Measurements from ENCODE around the gene WNT7B. TPM values are rescaled to one million over a fixed set of nuclear protein-coding genes. Genes with fewer than 3 reads are reported as not detected.

Gene WNT7B
- total RNA-seq, 1 experiment from 2014 or later, result 0.33 TPM

DNA sequence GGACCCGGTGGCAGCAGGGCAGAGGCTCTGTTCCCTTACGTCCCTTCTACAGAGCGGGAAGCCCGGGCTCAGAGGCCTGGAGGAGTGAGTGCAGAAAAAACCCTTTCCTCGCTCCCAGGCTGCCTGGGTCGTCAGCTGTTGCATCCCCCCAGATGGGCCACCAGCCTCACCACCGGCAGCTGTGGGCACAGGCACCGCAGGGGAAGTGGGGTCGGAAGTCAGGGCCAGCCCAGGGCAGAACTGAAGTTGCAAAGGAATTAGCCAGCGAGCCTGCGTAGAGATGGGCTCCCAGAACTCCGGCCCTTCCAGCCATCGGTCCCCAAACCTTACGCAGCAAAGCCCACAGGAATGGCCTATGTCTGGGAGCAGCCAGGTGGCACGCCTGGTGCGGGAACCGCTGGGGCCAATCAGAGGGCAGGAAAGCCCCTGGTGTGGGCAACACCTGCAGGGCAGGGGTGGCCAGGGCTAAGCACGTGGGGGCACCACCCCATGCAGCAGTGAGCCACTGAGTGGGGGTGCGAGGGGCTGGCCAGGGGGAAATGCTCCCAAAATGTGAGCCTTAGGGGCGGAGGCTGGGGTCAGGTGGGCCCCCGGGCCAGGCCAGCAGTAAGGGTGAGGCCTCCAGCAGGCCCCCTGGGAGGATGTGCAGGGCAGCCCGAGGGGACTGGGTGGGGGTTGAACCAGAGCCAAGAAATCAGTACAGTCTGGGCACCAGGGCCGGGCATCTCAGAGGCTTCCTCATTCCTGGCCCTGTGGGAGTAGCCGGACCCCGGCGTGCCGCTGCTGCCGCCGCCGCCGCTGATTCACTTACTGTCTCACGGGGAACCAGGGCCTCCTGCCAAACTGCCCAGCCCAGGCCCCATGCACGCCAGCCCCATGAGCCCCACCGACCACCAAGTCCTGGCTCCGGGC lies 58.2 kb downstream of the WNT7B start (continued):
- TF ChIP-seq, protein P1, sequence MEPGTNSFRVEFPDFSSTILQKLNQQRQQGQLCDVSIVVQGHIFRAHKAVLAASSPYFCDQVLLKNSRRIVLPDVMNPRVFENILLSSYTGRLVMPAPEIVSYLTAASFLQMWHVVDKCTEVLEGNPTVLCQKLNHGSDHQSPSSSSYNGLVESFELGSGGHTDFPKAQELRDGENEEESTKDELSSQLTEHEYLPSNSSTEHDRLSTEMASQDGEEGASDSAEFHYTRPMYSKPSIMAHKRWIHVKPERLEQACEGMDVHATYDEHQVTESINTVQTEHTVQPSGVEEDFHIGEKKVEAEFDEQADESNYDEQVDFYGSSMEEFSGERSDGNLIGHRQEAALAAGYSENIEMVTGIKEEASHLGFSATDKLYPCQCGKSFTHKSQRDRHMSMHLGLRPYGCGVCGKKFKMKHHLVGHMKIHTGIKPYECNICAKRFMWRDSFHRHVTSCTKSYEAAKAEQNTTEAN (CRISPR knock-in tag; IDR thresholded peaks at IDR 0.05), result no peak
- TF ChIP-seq ATF1 (CRISPR knock-in tag; IDR thresholded peaks at IDR 0.05), result no peak
- TF ChIP-seq FOXK1 (CRISPR knock-in tag; IDR thresholded peaks at IDR 0.05), result no peak

DNA sequence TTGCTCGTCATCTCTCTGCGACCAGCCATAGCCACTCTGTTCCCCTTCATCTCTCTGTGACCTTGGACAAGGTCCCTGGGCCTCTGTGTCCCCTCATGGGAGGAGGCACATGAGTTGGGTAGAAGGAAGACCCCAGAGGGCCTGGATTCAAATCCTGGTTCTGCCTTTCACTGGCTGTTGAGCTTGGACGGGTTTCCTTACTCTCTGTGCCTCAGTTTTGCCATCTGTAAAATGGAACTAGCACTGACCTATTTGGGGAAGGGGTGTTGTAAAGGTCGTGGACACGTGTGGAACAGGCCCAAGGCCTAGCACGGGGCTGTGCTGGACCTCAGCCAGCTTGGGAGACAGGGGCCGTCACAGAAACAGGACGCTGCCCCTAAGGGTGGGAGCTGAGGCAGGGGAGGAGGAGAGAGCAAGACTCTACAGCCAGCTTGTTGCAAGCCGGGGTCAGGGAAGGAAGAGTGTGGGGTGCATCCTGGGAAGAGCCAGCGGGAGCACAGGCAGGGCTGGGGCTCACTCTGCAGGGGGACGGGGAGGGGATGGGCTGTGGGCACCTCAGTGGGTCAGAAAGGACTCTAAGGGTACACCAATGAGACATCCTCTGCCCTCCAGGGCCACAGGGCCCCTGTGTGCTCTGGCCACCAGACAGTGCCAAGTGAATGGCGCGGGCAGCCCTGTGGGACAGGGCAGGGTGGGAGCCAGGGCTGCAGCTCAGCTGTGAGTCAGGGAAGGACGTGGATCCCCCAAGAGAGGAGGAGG lies 59.1 kb downstream of the WNT7B start:
- Mint-ChIP-seq H3K36me3 (no peaks in the 10 kb centered on the region), H3K27me3 (ENCODE audit: low read depth) (no peaks in the 10 kb centered on the region; the same call in 1 of the 2 replicates), H3K27ac (no peak overlapping the region), H3K4me3 (no peak overlapping the region), H3K9me3 (peaks cover 6% of the 10 kb centered on the region), H3K4me1 (no peaks in the 10 kb centered on the region)
- CTCF ChIA-PET, result interaction anchor here (0.9 kb wide), 1 partner anchor 54 kb away, joined by 3 read pairs; no protein-coding TSS in a partner anchor
- TF ChIP-seq, protein P2, sequence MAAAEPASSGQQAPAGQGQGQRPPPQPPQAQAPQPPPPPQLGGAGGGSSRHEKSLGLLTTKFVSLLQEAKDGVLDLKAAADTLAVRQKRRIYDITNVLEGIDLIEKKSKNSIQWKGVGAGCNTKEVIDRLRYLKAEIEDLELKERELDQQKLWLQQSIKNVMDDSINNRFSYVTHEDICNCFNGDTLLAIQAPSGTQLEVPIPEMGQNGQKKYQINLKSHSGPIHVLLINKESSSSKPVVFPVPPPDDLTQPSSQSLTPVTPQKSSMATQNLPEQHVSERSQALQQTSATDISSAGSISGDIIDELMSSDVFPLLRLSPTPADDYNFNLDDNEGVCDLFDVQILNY (CRISPR knock-in tag; IDR thresholded peaks at IDR 0.05), result no peak
- TF ChIP-seq ZNF138 (CRISPR knock-in tag; conservative IDR thresholded peaks at IDR 0.05) (no peak), ZBTB21 (CRISPR knock-in tag; IDR thresholded peaks at IDR 0.05; ENCODE audit: borderline replicate concordance) (no peak), TEAD1 (CRISPR knock-in tag; IDR thresholded peaks at IDR 0.05) (no peak), ZNF317 (CRISPR knock-in tag; IDR thresholded peaks at IDR 0.05; ENCODE audit: borderline replicate concordance, low read depth) (no peak)
- POLR2A ChIA-PET, result no interaction called here
- no peak for DNase-seq (ENCODE audit: low spot score)
- ATAC-seq, result no peak

DNA sequence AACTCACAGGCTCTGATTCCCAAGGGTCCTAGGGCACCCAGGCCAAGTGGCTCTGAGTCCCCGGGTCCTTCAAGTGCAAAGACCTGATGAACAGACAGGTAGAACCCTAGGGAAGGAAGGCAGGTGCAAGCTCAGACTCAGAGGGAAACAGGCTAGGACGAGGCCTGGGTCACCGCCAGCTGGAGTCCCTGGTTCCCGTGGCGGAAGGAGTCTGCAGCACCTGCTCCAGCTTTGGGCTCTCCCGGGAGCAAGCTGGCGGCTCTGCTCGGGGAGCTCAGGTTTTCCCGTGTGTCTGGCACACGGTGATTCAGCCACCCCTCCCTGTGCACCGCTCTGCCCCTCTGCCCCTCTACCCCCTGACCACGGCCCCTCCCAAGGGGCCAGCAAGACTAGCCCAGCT lies 59.8 kb downstream of the WNT7B start:
- ChIA-PET CTCF (interaction anchor here (0.7 to 0.9 kb wide), 2 partner anchors 54 to 55 kb away, joined by 3 read pairs; no protein-coding TSS in a partner anchor), POLR2A (no interaction called here)
- Mint-ChIP-seq H3K27ac (no peak overlapping the region), H3K27me3 (ENCODE audit: low read depth) (no peaks in the 10 kb centered on the region; the same call in 1 of the 2 replicates), H3K9me3 (peaks cover 6% of the 10 kb centered on the region), H3K4me3 (no peak overlapping the region), H3K36me3 (no peaks in the 10 kb centered on the region), H3K4me1 (no peaks in the 10 kb centered on the region)
- ATAC-seq, result no peak
- no peak for DNase-seq (ENCODE audit: low spot score)
- TF ChIP-seq HMGA2 (CRISPR knock-in tag; IDR thresholded peaks at IDR 0.05), result no peak
- TF ChIP-seq EMX1 (CRISPR knock-in tag; IDR thresholded peaks at IDR 0.05), result no peak
- no peak for TF ChIP-seq RELA (CRISPR knock-in tag; IDR thresholded peaks at IDR 0.05; ENCODE audit: borderline replicate concordance)
- TF ChIP-seq, protein P3, sequence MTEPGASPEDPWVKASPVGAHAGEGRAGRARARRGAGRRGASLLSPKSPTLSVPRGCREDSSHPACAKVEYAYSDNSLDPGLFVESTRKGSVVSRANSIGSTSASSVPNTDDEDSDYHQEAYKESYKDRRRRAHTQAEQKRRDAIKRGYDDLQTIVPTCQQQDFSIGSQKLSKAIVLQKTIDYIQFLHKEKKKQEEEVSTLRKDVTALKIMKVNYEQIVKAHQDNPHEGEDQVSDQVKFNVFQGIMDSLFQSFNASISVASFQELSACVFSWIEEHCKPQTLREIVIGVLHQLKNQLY (CRISPR knock-in tag; IDR thresholded peaks at IDR 0.05), result no peak
- TF ChIP-seq, protein P4, sequence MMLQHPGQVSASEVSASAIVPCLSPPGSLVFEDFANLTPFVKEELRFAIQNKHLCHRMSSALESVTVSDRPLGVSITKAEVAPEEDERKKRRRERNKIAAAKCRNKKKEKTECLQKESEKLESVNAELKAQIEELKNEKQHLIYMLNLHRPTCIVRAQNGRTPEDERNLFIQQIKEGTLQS (CRISPR knock-in tag; conservative IDR thresholded peaks at IDR 0.05), result no peak
- no peak for TF ChIP-seq ZNF671 (CRISPR knock-in tag; IDR thresholded peaks at IDR 0.05)
- no peak for TF ChIP-seq TEAD1 (CRISPR knock-in tag; IDR thresholded peaks at IDR 0.05)
- TF ChIP-seq, protein P5, sequence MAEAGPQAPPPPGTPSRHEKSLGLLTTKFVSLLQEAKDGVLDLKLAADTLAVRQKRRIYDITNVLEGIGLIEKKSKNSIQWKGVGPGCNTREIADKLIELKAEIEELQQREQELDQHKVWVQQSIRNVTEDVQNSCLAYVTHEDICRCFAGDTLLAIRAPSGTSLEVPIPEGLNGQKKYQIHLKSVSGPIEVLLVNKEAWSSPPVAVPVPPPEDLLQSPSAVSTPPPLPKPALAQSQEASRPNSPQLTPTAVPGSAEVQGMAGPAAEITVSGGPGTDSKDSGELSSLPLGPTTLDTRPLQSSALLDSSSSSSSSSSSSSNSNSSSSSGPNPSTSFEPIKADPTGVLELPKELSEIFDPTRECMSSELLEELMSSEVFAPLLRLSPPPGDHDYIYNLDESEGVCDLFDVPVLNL (CRISPR knock-in tag; IDR thresholded peaks at IDR 0.05; ENCODE audit: borderline replicate concordance, low read depth), result no peak
- TF ChIP-seq, protein P6, sequence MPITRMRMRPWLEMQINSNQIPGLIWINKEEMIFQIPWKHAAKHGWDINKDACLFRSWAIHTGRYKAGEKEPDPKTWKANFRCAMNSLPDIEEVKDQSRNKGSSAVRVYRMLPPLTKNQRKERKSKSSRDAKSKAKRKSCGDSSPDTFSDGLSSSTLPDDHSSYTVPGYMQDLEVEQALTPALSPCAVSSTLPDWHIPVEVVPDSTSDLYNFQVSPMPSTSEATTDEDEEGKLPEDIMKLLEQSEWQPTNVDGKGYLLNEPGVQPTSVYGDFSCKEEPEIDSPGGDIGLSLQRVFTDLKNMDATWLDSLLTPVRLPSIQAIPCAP (CRISPR knock-in tag; IDR thresholded peaks at IDR 0.05), result no peak
- TF ChIP-seq ETV6 (CRISPR knock-in tag; IDR thresholded peaks at IDR 0.05), result no peak
- TF ChIP-seq, protein P7, sequence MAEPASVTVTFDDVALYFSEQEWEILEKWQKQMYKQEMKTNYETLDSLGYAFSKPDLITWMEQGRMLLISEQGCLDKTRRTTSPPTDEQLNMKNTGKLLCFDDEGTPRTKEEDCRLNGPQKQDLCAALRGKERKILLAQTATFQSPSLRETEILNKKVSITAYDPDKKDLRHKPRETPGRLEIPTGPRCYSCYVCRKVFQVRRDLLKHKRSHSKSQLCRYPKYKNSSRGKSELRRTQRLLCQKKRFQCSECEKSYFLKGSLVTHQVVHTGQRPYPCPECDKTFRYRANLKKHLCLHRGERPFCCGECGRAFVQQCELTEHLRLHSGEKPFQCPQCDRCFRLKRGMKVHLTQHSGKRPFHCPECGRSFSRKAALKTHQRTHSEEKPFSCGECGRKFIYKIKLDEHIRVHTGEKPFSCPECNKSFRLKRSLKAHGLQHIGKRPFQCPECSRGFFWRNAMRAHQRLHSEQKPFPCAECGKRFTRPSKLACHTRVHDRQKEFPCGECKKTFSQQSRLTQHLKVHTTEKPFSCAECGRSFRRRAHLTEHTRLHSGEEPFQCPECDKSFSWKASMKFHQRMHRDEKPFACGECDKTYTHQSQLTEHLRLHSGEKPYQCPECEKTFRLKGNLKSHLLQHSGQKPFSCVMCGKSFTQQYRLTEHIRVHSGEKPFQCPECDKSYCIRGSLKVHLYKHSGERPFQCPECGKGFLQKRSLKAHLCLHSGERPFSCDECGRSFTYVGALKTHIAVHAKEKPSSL (CRISPR knock-in tag; conservative IDR thresholded peaks at IDR 0.05), result no peak
- TF ChIP-seq MYBL2 (CRISPR knock-in tag; IDR thresholded peaks at IDR 0.05), result no peak
- TF ChIP-seq, protein P8, sequence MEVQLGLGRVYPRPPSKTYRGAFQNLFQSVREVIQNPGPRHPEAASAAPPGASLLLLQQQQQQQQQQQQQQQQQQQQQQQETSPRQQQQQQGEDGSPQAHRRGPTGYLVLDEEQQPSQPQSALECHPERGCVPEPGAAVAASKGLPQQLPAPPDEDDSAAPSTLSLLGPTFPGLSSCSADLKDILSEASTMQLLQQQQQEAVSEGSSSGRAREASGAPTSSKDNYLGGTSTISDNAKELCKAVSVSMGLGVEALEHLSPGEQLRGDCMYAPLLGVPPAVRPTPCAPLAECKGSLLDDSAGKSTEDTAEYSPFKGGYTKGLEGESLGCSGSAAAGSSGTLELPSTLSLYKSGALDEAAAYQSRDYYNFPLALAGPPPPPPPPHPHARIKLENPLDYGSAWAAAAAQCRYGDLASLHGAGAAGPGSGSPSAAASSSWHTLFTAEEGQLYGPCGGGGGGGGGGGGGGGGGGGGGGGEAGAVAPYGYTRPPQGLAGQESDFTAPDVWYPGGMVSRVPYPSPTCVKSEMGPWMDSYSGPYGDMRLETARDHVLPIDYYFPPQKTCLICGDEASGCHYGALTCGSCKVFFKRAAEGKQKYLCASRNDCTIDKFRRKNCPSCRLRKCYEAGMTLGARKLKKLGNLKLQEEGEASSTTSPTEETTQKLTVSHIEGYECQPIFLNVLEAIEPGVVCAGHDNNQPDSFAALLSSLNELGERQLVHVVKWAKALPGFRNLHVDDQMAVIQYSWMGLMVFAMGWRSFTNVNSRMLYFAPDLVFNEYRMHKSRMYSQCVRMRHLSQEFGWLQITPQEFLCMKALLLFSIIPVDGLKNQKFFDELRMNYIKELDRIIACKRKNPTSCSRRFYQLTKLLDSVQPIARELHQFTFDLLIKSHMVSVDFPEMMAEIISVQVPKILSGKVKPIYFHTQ (CRISPR knock-in tag; IDR thresholded peaks at IDR 0.05), result no peak
